ENCODE measurements around the gene SLC35E4.

Gene SLC35E4

DNA sequence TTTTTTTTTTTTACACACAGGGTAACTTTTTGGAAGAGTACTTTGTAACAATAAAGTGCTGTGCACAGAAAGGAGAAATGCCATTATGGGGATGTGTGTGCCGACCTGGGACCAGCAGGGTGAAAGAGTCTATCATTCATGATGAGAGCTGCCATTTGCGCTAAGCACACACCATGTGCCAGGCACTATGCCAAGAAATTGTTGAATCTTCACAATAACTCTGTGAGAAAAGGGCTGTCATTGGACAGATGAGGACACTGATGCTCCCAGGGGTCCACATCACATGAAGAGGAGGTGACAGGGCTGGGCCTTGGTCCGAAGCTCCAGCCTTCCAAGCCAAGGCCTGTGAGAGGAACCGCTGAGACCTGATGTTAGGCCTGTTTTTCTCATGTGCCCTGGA is 26.5 kb downstream of the SLC35E4 start:
- Histone ChIP-seq H2AFZ (ENCODE audit: low read depth, low read length) (no peak overlapping the region), H4K20me1 (ENCODE audit: insufficient read depth, low read length) (no peaks in the 10 kb centered on the region), H3K9ac (ENCODE audit: low read length) (no peak overlapping the region), H3K9me3 (ENCODE audit: insufficient read depth, low read length) (no peaks in the 10 kb centered on the region), H3K4me2 (ENCODE audit: low read length) (no peak overlapping the region), H3K4me1 (ENCODE audit: low read length) (peaks cover 5% of the 10 kb centered on the region), H3K27ac (ENCODE audit: low read length) (no peak overlapping the region), H3K27me3 (ENCODE audit: low read depth, low read length) (no peaks in the 10 kb centered on the region), H3K36me3 (replicated peaks; ENCODE audit: low read depth, low read length) (no peaks in the 10 kb centered on the region), H3K79me2 (ENCODE audit: low read length) (no peaks in the 10 kb centered on the region), H3K4me3 (ENCODE audit: low read length) (no peak overlapping the region)
- no peak for TF ChIP-seq EZH2phosphoT487 (IDR thresholded peaks at IDR 0.05; ENCODE audit: low read depth)
- TF ChIP-seq, protein P1, sequence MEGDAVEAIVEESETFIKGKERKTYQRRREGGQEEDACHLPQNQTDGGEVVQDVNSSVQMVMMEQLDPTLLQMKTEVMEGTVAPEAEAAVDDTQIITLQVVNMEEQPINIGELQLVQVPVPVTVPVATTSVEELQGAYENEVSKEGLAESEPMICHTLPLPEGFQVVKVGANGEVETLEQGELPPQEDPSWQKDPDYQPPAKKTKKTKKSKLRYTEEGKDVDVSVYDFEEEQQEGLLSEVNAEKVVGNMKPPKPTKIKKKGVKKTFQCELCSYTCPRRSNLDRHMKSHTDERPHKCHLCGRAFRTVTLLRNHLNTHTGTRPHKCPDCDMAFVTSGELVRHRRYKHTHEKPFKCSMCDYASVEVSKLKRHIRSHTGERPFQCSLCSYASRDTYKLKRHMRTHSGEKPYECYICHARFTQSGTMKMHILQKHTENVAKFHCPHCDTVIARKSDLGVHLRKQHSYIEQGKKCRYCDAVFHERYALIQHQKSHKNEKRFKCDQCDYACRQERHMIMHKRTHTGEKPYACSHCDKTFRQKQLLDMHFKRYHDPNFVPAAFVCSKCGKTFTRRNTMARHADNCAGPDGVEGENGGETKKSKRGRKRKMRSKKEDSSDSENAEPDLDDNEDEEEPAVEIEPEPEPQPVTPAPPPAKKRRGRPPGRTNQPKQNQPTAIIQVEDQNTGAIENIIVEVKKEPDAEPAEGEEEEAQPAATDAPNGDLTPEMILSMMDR (IDR thresholded peaks at IDR 0.05; ENCODE audit: low read depth, low read length): no peak

DNA sequence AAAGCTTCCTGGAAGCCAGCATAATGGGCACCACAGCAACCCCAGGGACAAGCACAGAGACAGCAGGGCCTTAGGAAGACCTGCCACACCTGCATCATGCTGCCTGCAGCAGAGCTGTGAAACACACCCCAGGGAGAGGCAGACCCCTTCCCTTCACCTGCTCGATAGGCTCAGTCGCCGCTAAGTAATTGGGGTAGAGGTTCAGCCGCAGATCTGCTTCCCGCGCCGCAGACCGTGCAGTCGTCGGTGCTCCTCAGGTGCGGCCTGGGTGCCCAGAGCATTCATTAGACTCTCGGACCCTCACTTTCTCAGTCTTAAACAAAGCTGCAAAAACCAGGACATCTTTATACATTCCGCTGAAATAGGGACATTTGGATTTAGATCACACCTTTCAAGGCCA is 29.2 kb downstream of the SLC35E4 start:
- H3K4me3 ChIP-seq (ENCODE audit: low read length): no peak overlapping the region
- no peak overlapping the region for H3K4me2 ChIP-seq (ENCODE audit: low read length)
- H3K27ac ChIP-seq (ENCODE audit: low read length): no peak overlapping the region
- no peak for TF ChIP-seq EZH2phosphoT487 (IDR thresholded peaks at IDR 0.05; ENCODE audit: low read depth)
- TF ChIP-seq, protein P1 (IDR thresholded peaks at IDR 0.05; ENCODE audit: low read depth, low read length): no peak
- H3K27me3 ChIP-seq (ENCODE audit: low read depth, low read length): peaks cover 7% of the 10 kb centered on the region; the same call in 1 of the 2 replicates
- H3K4me1 ChIP-seq (ENCODE audit: low read length): peaks cover 10% of the 10 kb centered on the region
- no peaks in the 10 kb centered on the region for H3K36me3 ChIP-seq (replicated peaks; ENCODE audit: low read depth, low read length)
- H2AFZ ChIP-seq (ENCODE audit: low read depth, low read length): no peak overlapping the region
- no peaks in the 10 kb centered on the region for H3K79me2 ChIP-seq (ENCODE audit: low read length)
- H4K20me1 ChIP-seq (ENCODE audit: insufficient read depth, low read length): no peaks in the 10 kb centered on the region
- no peak overlapping the region for H3K9ac ChIP-seq (ENCODE audit: low read length)
- no peaks in the 10 kb centered on the region for H3K9me3 ChIP-seq (ENCODE audit: insufficient read depth, low read length)

DNA sequence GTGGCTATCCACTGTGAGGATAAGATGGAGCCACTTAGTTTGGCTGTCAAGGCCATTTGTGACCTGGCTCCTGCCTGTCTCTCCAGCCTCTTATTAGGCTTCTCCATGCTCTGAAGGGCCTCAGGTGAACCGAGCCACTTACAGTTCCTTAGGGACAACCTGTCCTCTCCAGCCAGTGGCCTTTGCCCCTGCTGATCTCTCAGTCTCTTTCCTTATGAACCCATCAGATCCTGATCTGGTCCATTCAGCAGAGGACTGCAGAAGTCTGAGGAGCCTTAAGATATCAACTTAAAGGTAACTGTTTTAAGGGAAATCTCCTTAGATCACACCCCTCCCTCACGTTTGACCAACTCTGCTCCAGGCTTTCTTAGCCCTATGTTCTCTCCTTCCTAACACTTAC is 29.7 kb downstream of the SLC35E4 start:
- H4K20me1 ChIP-seq (ENCODE audit: insufficient read depth, low read length): no peaks in the 10 kb centered on the region
- H3K4me3 ChIP-seq (ENCODE audit: low read length): no peak overlapping the region
- no peak overlapping the region for H2AFZ ChIP-seq (ENCODE audit: low read depth, low read length)
- H3K4me1 ChIP-seq (ENCODE audit: low read length): peaks cover 10% of the 10 kb centered on the region
- TF ChIP-seq, protein P1 (IDR thresholded peaks at IDR 0.05; ENCODE audit: low read depth, low read length): no peak
- TF ChIP-seq EZH2phosphoT487 (IDR thresholded peaks at IDR 0.05; ENCODE audit: low read depth): no peak
- no peak overlapping the region for H3K4me2 ChIP-seq (ENCODE audit: low read length)
- no peak overlapping the region for H3K27ac ChIP-seq (ENCODE audit: low read length)
- H3K9me3 ChIP-seq (ENCODE audit: insufficient read depth, low read length): no peaks in the 10 kb centered on the region
- no peaks in the 10 kb centered on the region for H3K79me2 ChIP-seq (ENCODE audit: low read length)
- H3K27me3 ChIP-seq (ENCODE audit: low read depth, low read length): peaks cover 7% of the 10 kb centered on the region; the same call in 1 of the 2 replicates
- no peaks in the 10 kb centered on the region for H3K36me3 ChIP-seq (replicated peaks; ENCODE audit: low read depth, low read length)
- no peak overlapping the region for H3K9ac ChIP-seq (ENCODE audit: low read length)

GRCh38 chr22:30665786-30666185 is 30.2 kb downstream of the SLC35E4 start:
- no peak overlapping the region for H3K27ac ChIP-seq (ENCODE audit: low read length)
- TF ChIP-seq, protein P1 (IDR thresholded peaks at IDR 0.05; ENCODE audit: low read depth, low read length): no peak
- no peak for TF ChIP-seq EZH2phosphoT487 (IDR thresholded peaks at IDR 0.05; ENCODE audit: low read depth)

More at GRCh38 chr22:30665786-30666185, 30.2 kb downstream of the SLC35E4 start:
- no peaks in the 10 kb centered on the region for H3K79me2 ChIP-seq (ENCODE audit: low read length)
- H3K4me3 ChIP-seq (ENCODE audit: low read length): no peak overlapping the region
- H3K27me3 ChIP-seq (ENCODE audit: low read depth, low read length): peaks cover 7% of the 10 kb centered on the region; the same call in 1 of the 2 replicates
- no peak overlapping the region for H2AFZ ChIP-seq (ENCODE audit: low read depth, low read length)
- no peaks in the 10 kb centered on the region for H4K20me1 ChIP-seq (ENCODE audit: insufficient read depth, low read length)
- peaks cover 10% of the 10 kb centered on the region for H3K4me1 ChIP-seq (ENCODE audit: low read length)
- H3K4me2 ChIP-seq (ENCODE audit: low read length): no peak overlapping the region
- H3K9ac ChIP-seq (ENCODE audit: low read length): no peak overlapping the region
- H3K36me3 ChIP-seq (replicated peaks; ENCODE audit: low read depth, low read length): no peaks in the 10 kb centered on the region
- H3K9me3 ChIP-seq (ENCODE audit: insufficient read depth, low read length): no peaks in the 10 kb centered on the region
